Measurements from ENCODE around the gene ADRM1.

- TF ChIP-seq EP300 (IDR thresholded peaks at IDR 0.05; ENCODE audit: borderline replicate concordance) (no peak), FOXM1 (IDR thresholded peaks at IDR 0.05; ENCODE audit: borderline replicate concordance, low read depth) (no peak), CEBPB (IDR thresholded peaks at IDR 0.05) (no peak), ZBTB7A (IDR thresholded peaks at IDR 0.05; ENCODE audit: low read depth) (no peak)
- TF ChIP-seq, protein P1, sequence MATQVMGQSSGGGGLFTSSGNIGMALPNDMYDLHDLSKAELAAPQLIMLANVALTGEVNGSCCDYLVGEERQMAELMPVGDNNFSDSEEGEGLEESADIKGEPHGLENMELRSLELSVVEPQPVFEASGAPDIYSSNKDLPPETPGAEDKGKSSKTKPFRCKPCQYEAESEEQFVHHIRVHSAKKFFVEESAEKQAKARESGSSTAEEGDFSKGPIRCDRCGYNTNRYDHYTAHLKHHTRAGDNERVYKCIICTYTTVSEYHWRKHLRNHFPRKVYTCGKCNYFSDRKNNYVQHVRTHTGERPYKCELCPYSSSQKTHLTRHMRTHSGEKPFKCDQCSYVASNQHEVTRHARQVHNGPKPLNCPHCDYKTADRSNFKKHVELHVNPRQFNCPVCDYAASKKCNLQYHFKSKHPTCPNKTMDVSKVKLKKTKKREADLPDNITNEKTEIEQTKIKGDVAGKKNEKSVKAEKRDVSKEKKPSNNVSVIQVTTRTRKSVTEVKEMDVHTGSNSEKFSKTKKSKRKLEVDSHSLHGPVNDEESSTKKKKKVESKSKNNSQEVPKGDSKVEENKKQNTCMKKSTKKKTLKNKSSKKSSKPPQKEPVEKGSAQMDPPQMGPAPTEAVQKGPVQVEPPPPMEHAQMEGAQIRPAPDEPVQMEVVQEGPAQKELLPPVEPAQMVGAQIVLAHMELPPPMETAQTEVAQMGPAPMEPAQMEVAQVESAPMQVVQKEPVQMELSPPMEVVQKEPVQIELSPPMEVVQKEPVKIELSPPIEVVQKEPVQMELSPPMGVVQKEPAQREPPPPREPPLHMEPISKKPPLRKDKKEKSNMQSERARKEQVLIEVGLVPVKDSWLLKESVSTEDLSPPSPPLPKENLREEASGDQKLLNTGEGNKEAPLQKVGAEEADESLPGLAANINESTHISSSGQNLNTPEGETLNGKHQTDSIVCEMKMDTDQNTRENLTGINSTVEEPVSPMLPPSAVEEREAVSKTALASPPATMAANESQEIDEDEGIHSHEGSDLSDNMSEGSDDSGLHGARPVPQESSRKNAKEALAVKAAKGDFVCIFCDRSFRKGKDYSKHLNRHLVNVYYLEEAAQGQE (IDR thresholded peaks at IDR 0.05; ENCODE audit: low read depth): no peak
Observed at GRCh38 chr20:62294516-62294915, 8.3 kb upstream of the ADRM1 start.
